Breast epithelium (tissue), 3 donors: Measurements from ENCODE around the gene UQCC2.

Experiments used
- POLR2A ChIP-seq: fragments of 450-650 bp; IDR thresholded peaks from one replicate; pipeline ENCODE4 v1.6.1; 2016; ENCODE audit warnings: antibody characterized with exemption, mild to moderate bottlenecking, moderate library complexity
- POLR2AphosphoS5 ChIP-seq, 3 donors: sonication (generic); formaldehyde crosslinking; IDR thresholded peaks; one replicate each; pipeline ENCODE4 v1.6.1; 2017; ENCODE audit warnings: antibody characterized with exemption in 3 of 3
- TF ChIP-seq, protein P1 (sequence below), 3 donors: fragments of 450-650 bp; IDR thresholded peaks; one replicate each; pipeline ENCODE4 v1.5.1; 2016 to 2017; ENCODE audit warnings: antibody characterized with exemption in 3 of 3, mild to moderate bottlenecking in 3 of 3, moderate library complexity in 3 of 3

DNA sequence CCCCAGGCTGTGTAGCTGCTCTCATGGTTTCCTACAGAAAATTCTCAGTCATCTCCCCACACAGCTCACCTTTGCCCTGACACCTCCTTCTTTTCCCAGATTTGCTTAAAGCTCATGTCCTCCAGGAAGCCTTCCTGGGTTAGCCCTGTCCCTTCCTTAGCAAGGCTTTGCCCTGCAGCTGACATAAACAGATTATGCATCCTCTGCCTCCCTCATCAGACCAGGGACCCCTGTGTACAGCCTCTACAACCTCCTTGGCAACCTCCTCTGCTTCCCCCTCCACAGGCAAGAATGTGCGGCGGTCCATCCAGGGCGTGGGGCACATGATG lies 39.8 kb downstream of the UQCC2 start:
- TF ChIP-seq, protein P1, sequence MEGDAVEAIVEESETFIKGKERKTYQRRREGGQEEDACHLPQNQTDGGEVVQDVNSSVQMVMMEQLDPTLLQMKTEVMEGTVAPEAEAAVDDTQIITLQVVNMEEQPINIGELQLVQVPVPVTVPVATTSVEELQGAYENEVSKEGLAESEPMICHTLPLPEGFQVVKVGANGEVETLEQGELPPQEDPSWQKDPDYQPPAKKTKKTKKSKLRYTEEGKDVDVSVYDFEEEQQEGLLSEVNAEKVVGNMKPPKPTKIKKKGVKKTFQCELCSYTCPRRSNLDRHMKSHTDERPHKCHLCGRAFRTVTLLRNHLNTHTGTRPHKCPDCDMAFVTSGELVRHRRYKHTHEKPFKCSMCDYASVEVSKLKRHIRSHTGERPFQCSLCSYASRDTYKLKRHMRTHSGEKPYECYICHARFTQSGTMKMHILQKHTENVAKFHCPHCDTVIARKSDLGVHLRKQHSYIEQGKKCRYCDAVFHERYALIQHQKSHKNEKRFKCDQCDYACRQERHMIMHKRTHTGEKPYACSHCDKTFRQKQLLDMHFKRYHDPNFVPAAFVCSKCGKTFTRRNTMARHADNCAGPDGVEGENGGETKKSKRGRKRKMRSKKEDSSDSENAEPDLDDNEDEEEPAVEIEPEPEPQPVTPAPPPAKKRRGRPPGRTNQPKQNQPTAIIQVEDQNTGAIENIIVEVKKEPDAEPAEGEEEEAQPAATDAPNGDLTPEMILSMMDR (IDR thresholded peaks at IDR 0.05), result no peak
- TF ChIP-seq POLR2AphosphoS5 (IDR thresholded peaks at IDR 0.05), result no peak
- TF ChIP-seq POLR2A, result no peak
